Hippocampal formation (tissue), 2 donors: ENCODE measurements around the gene SCYGR4.
"Not testable (repeated sequence)": the region's sequence is repeated elsewhere in the genome, so short reads cannot be mapped to it uniquely, and the experiment has no call there.

Experiments used
- DNase-seq, 2 donors: peaks; one replicate each; lab custom pipeline; 2025; lab: John Stamatoyannopoulos, UW

SCYGR4 gene

GRCh38 chr2:227617316-227618230 is at the start of gene SCYGR4:
Gene SCYGR4 (plus strand): TSS chr2:227617498. CDS start chr2:227617498, 0 bp downstream.
- DNase-seq: no peak

DNA sequence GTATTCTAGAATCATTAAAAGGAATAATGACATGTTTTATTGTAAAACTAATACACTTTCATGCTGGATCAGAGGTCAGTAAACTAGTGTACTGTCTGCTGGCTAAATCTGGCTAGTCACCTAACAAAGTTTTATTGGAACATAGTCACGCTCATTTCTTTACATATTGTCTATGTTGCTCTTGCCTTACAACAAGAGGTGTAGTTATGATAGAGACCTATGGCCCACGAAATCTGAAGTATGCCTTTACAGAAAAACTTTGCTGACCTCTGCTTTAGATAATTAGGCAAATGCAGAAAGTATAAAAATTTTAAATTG is 48.5 kb upstream of the SCYGR4 start:
- DNase-seq: no peak

GRCh38 chr2:227570615-227571014 is 46.7 kb upstream of the SCYGR4 start:
- DNase-seq: no peak

- DNase-seq: no peak
Observed at GRCh38 chr2:227576110-227576509, 41.2 kb upstream of the SCYGR4 start.

DNA sequence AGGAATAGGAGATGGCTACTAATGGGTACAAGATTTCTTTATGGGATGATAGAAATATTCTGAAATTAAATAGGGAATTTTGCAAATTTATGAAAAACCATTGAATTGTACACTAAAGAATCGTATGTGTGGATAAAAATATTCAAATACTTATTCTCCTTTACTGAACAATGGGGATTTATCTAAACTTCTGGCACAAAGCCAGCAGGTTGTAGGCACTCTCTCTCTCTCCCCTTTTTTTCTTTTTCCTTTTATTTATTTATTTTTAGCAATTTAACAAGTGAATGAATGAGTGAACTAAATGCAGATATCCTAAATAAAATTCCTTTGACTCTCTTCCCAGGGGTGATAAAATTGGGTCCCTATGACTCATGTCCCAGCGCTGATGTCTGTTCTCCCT is 40.5 kb upstream of the SCYGR4 start:
- no peak for DNase-seq

DNA sequence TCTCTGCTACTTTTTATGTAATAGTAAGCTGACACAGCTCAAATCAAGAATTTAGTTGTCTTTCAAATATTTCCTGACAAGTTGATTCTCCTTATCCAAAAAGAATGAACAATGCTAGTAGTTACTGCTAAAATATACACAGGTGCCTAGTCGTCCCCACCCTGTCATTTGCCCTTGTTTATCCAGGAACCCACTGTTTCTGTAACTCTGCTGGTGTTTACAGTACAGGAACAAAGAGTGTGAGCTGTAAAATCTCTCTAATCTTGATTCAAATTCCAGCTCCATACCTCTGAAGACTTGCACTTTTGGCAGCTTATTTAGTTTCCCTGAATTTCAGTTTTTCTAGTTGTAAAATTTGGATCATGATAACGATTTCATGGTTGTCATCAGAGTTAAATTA is 39.7 kb upstream of the SCYGR4 start:
- no peak for DNase-seq

DNA sequence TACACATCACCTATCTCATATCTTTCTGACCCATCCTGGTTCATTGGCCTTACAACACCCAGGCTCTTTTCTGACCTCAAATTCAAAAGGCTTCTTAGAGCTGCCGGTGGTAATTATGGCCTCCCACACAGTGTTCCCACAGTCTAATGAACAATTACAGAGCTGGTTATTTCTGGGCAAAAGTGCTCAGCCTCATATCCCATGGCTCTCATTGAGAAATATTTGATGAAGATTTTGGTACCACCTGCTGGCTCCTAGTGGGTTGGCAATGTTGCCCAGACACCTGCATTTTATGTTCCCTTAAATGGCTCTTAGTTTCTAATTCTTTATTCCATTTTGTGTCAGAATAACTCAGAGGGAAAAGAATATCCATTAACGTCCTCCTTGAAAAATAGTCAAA is 38.7 kb upstream of the SCYGR4 start:
- DNase-seq: no peak

DNA sequence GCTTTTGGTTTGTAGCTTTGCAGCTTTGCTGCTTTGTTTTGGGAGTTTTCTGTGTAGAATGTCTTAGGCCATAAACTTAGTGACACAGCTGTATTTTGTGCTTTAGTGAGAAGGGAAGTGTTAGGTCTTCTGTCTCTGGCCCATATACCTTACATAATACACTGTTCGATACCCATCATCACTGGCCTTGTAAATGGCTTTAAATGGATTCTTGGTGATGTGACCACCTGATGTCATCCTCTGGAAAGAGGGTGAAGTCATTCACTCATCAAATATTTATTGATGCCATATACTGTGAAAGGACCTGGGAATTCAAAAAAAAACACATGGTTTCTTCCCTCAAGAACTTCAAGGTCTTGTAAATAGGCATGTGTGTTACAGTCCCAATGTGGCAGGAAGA is 37.5 kb upstream of the SCYGR4 start:
- no peak for DNase-seq

DNA sequence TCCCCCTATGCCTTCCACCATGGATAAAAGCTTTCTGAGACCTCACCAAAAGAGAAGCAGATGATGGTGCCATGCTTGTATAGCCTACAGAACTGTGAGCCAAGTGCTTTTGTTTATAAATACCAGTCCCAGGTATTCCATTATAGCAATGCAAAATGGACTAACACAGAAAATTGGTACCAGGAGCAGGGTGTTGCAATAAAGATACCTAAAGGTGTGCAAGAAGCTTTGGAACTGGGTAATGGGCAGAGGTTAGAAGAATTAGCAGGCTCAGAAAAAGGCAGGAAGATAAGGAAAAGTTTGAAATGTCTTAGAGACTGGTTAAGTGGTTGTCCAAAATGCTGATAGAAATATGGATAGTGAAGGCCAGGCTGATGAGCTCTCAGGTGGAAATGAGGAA is 34.9 kb upstream of the SCYGR4 start:
- no peak for DNase-seq

- DNase-seq: no peak
Observed at GRCh38 chr2:227592694-227593387, 24.5 kb upstream of the SCYGR4 start.

DNA sequence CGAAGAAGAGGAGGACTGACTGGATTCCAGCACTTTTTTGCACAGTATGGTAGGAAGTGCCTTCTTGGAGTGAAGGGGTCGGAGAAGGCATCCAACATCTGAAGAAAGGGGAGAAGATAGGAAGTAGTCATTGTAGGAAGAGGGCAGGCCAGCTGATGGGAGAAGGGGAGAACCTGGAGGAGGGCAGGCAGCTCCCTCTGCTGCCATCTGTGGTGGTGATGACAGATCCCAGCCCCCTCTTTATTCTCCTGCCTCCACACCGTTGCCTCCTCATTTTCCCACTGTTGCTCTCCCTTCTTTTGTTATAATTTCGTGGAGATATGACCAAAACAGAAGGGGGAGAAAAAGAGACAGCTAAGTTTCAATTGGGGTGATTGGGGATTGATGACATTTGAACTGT is 21.5 kb upstream of the SCYGR4 start:
- DNase-seq: no peak

GRCh38 chr2:227597036-227597435 is 20.3 kb upstream of the SCYGR4 start:
- no peak for DNase-seq

DNA sequence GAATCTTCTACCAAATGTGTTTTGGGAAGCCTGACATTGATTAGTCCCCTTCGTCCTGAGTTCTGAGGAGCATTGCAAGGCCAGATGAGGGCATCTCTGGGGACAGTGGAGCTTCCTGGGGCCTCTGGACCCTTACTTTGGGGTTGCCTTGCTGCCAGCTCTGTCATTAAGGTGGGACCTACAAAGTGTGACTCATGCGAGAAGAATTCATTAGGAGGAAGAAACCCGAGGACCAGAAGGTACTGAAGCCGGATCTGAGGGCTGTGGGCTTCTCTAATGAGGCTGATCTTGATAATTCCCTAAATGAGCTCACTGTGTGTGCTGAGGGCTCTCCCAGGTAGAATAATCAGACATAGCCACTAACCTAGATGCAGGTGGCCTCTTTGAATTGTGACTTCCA is 19.3 kb upstream of the SCYGR4 start:
- no peak for DNase-seq

GRCh38 chr2:227598835-227599503 is 18.3 kb upstream of the SCYGR4 start, which contains the start of gene SCYGR2:
Gene SCYGR2 (plus strand): TSS chr2:227598893. CDS start chr2:227598893, 0 bp downstream.
- DNase-seq: not testable (repeated sequence)

DNA sequence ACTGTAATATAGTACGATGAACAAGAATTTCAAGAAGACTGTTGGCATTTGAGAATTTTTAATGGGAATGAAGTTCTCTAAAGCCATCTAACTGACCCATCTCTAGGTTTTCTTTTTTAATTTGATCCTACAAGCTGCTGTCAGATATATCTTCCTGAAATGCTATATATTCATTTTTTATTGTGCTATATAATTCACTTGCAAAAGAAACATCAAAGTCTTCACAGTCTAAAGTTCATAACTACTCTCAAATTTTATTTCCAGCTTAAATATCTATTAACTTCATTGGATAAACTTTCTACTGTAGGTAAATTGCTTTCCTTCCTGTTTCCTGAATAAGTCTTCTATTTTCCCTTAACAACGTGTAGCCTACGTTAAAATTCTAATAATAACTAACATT is 14.9 kb upstream of the SCYGR4 start:
- DNase-seq: no peak

GRCh38 chr2:227606476-227606875 is 10.8 kb upstream of the SCYGR4 start:
- no peak for DNase-seq

GRCh38 chr2:227607941-227608340 is 9.4 kb upstream of the SCYGR4 start:
- no peak for DNase-seq

- DNase-seq: no peak
Observed at GRCh38 chr2:227608561-227609338, 8.5 kb upstream of the SCYGR4 start.

- no peak for DNase-seq
Observed at GRCh38 chr2:227610123-227610522, 7.2 kb upstream of the SCYGR4 start.

DNA sequence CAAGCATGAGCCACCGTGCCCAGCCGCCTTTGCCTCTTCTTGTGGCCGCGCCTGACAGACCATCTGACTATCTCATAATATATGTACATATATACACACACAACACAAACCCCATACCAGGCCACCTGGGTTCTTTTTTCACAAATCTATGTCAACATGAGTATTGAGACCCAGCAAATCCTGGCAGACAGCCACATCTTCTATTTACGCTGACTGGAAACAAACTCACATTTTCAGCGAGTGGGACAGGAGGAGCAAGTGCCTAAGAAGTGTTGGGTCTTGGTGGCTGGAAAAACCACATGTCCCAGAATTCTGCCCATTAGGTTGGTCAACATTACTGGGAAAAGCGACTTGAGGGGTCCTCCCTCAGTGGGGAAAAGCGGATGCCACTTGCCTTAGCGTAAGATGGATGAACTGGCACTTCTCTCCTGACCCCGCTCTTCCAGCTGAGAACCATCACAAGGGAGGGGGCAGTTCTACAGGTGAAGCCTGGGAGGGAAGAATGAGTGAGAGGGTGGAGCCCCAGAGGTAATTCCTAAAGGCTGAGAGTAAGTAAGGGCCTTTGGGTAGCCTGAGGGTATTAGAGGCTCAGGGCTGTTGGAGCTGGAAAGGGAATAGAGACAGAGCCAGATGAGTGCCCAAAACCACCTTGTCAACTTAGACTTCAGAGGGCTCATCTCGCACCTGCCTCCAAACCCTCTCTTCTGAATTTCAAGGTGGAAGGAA is 4.6 kb upstream of the SCYGR4 start:
- no peak for DNase-seq

DNA sequence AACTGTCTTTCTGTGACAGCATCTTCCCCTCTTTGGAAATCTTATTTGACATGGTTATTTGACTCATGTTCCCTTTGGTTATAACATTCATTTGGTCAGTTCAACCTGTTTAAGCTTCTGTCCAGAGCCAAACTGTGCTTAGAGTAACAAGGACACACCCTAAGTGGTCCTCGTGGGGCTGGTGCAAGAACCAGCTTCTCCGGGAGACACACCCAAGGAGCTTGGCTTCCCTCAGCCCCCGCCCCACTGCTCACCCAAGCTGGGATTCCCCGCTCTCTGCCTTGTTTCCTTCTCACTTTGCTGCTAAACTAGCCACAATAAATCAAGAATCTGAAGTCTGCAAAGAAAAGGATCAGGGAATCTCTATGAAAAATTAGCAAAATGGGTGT is 4.0 kb upstream of the SCYGR4 start:
- no peak for DNase-seq
